ENCODE results near the gene FAM89A. TPM values are rescaled to one million over a fixed set of nuclear protein-coding genes. Genes with fewer than 3 reads are reported as not detected.

The FAM89A gene
- polyA plus RNA-seq, 1 donor (not counting 4 experiments of a cell fraction or from before 2014, with no cell fraction given): 32.3 TPM

DNA sequence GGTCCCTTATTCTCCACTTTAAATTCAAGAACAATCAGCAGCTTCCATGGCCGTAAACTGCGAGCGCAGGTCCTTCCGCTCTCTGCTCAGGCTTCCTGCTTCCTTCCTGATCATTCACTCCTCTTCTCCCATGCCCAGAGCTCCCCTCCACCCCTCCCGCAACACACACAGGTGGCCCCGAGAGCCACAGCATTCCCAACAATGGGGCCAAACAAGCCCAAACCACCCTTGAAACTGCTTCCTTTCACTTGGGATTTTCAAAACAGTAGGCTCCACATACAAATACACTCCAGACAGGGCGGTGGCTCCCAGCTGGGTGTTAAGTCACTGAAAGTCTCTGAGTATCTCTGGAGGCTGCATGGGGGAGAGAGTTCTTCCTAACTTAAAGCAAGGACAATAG lies 11.4 kb downstream of the FAM89A start:
- TF ChIP-seq CTCF (optimal IDR thresholded peaks at IDR 0.05 in 1 of 3, IDR thresholded peaks at IDR 0.05 in 1 of 3, conservative IDR thresholded peaks at IDR 0.05 in 1 of 3; ENCODE audit: extremely low read depth in 1 of 3, insufficient read depth in 2 of 3, low read length in 3 of 3) (no peak), EZH2 (IDR thresholded peaks at IDR 0.05; ENCODE audit: low read length) (no peak)
- H3K27ac ChIP-seq (ENCODE audit: control insufficient read depth, insufficient read depth, low read length): no peak overlapping the region
- H2AFZ ChIP-seq (ENCODE audit: control insufficient read depth, low read length): no peak overlapping the region
- DNase-seq (ENCODE audit: low read depth, low spot score): no peak
- dilution Hi-C loops (cut with MboI; ENCODE audit: extremely low pct_ligation_motif_present, low sequenced_read_pairs): no loop called here
- H3K27me3 ChIP-seq (ENCODE audit: control insufficient read depth, extremely low read depth, insufficient read depth, low read length): no peaks in the 10 kb centered on the region
- no peaks in the 10 kb centered on the region for H3K9me1 ChIP-seq (ENCODE audit: control insufficient read depth, extremely low read depth, insufficient read depth, low read length)
- H3K79me2 ChIP-seq (ENCODE audit: control insufficient read depth, insufficient read depth, low read length): peaks cover 18% of the 10 kb centered on the region
- H3K4me3 ChIP-seq (ENCODE audit: control insufficient read depth in 2 of 3, extremely low read depth in 1 of 3, insufficient read depth in 2 of 3, low read depth in 1 of 3, low read length in 3 of 3): no peak overlapping the region
- FAIRE-seq: no peak
- no peak overlapping the region for H3K4me2 ChIP-seq (ENCODE audit: control insufficient read depth, extremely low read depth, insufficient read depth, low read depth, low read length)
- H3K4me1 ChIP-seq (ENCODE audit: control insufficient read depth, extremely low read depth, insufficient read depth, low read length): peaks cover 8% of the 10 kb centered on the region
- no peaks in the 10 kb centered on the region for H3K9me3 ChIP-seq (ENCODE audit: control insufficient read depth, low read depth, low read length)
- H3K36me3 ChIP-seq (ENCODE audit: control insufficient read depth in 2 of 2, extremely low read depth in 1 of 2, insufficient read depth in 2 of 2, low read length in 2 of 2): peaks cover 0 to 4% of the 10 kb centered on the region in 2 experiments
- no peaks in the 10 kb centered on the region for H4K20me1 ChIP-seq (ENCODE audit: control insufficient read depth, extremely low read depth, insufficient read depth, low read length)
- H3K9ac ChIP-seq (ENCODE audit: control insufficient read depth, extremely low read depth, insufficient read depth, low read length): no peak overlapping the region

DNA sequence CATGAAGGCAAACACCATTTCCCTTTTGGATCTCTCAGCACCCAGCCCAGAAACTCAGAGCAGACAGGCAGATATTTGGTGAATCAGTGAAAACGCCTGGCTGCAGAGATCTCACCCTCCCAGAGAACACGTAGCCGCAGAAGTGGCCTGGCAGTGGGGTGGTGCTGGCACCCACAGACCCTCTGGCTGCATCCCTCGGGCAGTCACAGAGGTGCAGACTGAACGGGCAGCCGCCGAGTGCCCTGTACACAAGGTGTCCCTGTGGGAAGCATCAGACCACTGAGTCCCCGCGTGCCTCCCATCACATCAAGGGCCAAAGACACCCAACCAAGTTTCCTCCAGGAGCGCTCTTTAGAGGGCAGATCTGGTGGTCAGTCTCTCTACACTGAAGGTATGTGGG lies 12.1 kb downstream of the FAM89A start:
- FAIRE-seq: no peak

More for the DNA sequence above, 12.1 kb downstream of the FAM89A start:
- TF ChIP-seq EZH2 (IDR thresholded peaks at IDR 0.05; ENCODE audit: low read length) (no peak), CTCF (optimal IDR thresholded peaks at IDR 0.05 in 1 of 3, IDR thresholded peaks at IDR 0.05 in 1 of 3, conservative IDR thresholded peaks at IDR 0.05 in 1 of 3; ENCODE audit: extremely low read depth in 1 of 3, insufficient read depth in 2 of 3, low read length in 3 of 3) (no peak)
- Histone ChIP-seq H2AFZ (ENCODE audit: control insufficient read depth, low read length) (no peak overlapping the region), H3K4me3 (ENCODE audit: control insufficient read depth in 2 of 3, extremely low read depth in 1 of 3, insufficient read depth in 2 of 3, low read depth in 1 of 3, low read length in 3 of 3) (no peak overlapping the region), H4K20me1 (ENCODE audit: control insufficient read depth, extremely low read depth, insufficient read depth, low read length) (no peaks in the 10 kb centered on the region), H3K27me3 (ENCODE audit: control insufficient read depth, extremely low read depth, insufficient read depth, low read length) (no peaks in the 10 kb centered on the region), H3K4me1 (ENCODE audit: control insufficient read depth, extremely low read depth, insufficient read depth, low read length) (peaks cover 8% of the 10 kb centered on the region), H3K9ac (ENCODE audit: control insufficient read depth, extremely low read depth, insufficient read depth, low read length) (no peak overlapping the region), H3K9me1 (ENCODE audit: control insufficient read depth, extremely low read depth, insufficient read depth, low read length) (no peaks in the 10 kb centered on the region), H3K9me3 (ENCODE audit: control insufficient read depth, low read depth, low read length) (no peaks in the 10 kb centered on the region), H3K4me2 (ENCODE audit: control insufficient read depth, extremely low read depth, insufficient read depth, low read depth, low read length) (no peak overlapping the region), H3K79me2 (ENCODE audit: control insufficient read depth, insufficient read depth, low read length) (peaks cover 16% of the 10 kb centered on the region), H3K27ac (ENCODE audit: control insufficient read depth, insufficient read depth, low read length) (no peak overlapping the region), H3K36me3 (ENCODE audit: control insufficient read depth in 2 of 2, extremely low read depth in 1 of 2, insufficient read depth in 2 of 2, low read length in 2 of 2) (peaks cover 0 to 4% of the 10 kb centered on the region in 2 experiments)
- no peak for DNase-seq (ENCODE audit: low read depth, low spot score)
- dilution Hi-C loops (cut with MboI; ENCODE audit: extremely low pct_ligation_motif_present, low sequenced_read_pairs): no loop called here

Data from keratinocyte (primary cell).